Measurements from ENCODE around the gene USP17L12.
"Not testable (repeated sequence)": the region's sequence is repeated elsewhere in the genome, so short reads cannot be mapped to it uniquely, and the experiment has no call there.

The USP17L12 gene

GRCh38 chr4:9219852-9220251, at the start of gene USP17L12:
TSS of gene USP17L12 (plus strand) at chr4:9220152. CDS start at chr4:9220152, 0 bp downstream.
- DNase-seq, result not testable (repeated sequence)

GRCh38 chr4:9210357-9210756, 9.6 kb upstream of the USP17L12 start, which contains the start of gene USP17L10:
TSS of gene USP17L10 (plus strand) at chr4:9210657. CDS start at chr4:9210657, 0 bp downstream.
- DNase-seq, result not testable (repeated sequence)

GRCh38 chr4:9214701-9215100, 5.3 kb upstream of the USP17L12 start:
- not testable (repeated sequence) for DNase-seq

GRCh38 chr4:9215105-9215504, 4.8 kb upstream of the USP17L12 start, which contains the start of gene USP17L11:
TSS of gene USP17L11 (plus strand) at chr4:9215405. CDS start at chr4:9215405, 0 bp downstream.
- not testable (repeated sequence) for DNase-seq

GRCh38 chr4:9224596-9224995, 4.6 kb downstream of the USP17L12 start, which contains the start of gene USP17L13:
TSS of gene USP17L13 (plus strand) at chr4:9224896. CDS start at chr4:9224896, 0 bp downstream.
- not testable (repeated sequence) for DNase-seq

GRCh38 chr4:9230249-9230648, 10.3 kb downstream of the USP17L12 start:
- DNase-seq, result not testable (repeated sequence)

GRCh38 chr4:9234085-9234484, 14.1 kb downstream of the USP17L12 start, which contains the start of gene USP17L15:
TSS of gene USP17L15 (plus strand) at chr4:9234385. CDS start at chr4:9234385, 0 bp downstream.
- DNase-seq, result not testable (repeated sequence)

- DNase-seq, result not testable (repeated sequence)
These were observed 18.5 kb downstream of the USP17L12 start for GRCh38 chr4:9238461-9238860.

GRCh38 chr4:9243579-9243978, 23.6 kb downstream of the USP17L12 start, which contains the start of gene USP17L17:
TSS of gene USP17L17 (plus strand) at chr4:9243879. CDS start at chr4:9243879, 0 bp downstream.
- not testable (repeated sequence) for DNase-seq

- DNase-seq, result not testable (repeated sequence)
These were observed 28.2 kb downstream of the USP17L12 start, which contains the start of gene USP17L18 for GRCh38 chr4:9247953-9248680. TSS of gene USP17L18 (plus strand) at chr4:9248630. CDS start at chr4:9248630, 0 bp downstream.

- not testable (repeated sequence) for DNase-seq
These were observed 33.1 kb downstream of the USP17L12 start, which contains the start of gene USP17L19 for GRCh38 chr4:9253078-9253477. TSS of gene USP17L19 (plus strand) at chr4:9253378. CDS start at chr4:9253378, 0 bp downstream.

GRCh38 chr4:9257824-9258223, 37.9 kb downstream of the USP17L12 start, which contains the start of gene USP17L20:
TSS of gene USP17L20 (plus strand) at chr4:9258124. CDS start at chr4:9258124, 0 bp downstream.
- DNase-seq, result not testable (repeated sequence)

GRCh38 chr4:9262572-9262971, 42.6 kb downstream of the USP17L12 start, which contains the start of gene USP17L21:
TSS of gene USP17L21 (plus strand) at chr4:9262872. CDS start at chr4:9262872, 0 bp downstream.
- not testable (repeated sequence) for DNase-seq

GRCh38 chr4:9267319-9267718, 47.4 kb downstream of the USP17L12 start, which contains the start of gene USP17L22:
TSS of gene USP17L22 (plus strand) at chr4:9267619. CDS start at chr4:9267619, 0 bp downstream.
- not testable (repeated sequence) for DNase-seq
